Fibroblast of peridontal ligament (primary cell): ENCODE results near the gene PLXNA1.

Source experiments
- DNase-seq: peaks from one replicate; pipeline ENCODE4 v3.0.0-alpha.2; 2010; ENCODE audit errors: extremely low read depth

The PLXNA1 gene

DNA sequence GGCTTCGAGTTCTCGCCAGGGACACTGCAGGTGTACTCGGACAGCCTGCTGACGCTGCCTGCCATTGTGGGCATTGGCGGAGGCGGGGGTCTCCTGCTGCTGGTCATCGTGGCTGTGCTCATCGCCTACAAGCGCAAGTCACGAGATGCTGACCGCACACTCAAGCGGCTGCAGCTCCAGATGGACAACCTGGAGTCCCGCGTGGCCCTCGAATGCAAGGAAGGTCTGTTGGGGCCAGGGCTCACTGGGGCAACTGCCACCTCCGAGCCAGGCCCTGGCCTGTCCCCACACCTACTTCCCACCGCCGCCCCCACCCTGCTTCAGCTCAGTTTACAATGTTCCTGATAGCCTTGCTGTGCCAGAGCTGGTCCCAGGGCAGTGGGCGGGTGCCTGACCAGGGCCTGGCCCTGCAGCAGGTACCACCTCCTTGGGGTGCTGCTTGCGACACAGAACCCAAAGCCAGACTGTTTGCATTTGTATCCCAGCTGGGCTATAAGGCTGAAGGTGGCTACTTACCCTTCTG is 35.5 kb downstream of the PLXNA1 start:
- DNase-seq: no peak

DNA sequence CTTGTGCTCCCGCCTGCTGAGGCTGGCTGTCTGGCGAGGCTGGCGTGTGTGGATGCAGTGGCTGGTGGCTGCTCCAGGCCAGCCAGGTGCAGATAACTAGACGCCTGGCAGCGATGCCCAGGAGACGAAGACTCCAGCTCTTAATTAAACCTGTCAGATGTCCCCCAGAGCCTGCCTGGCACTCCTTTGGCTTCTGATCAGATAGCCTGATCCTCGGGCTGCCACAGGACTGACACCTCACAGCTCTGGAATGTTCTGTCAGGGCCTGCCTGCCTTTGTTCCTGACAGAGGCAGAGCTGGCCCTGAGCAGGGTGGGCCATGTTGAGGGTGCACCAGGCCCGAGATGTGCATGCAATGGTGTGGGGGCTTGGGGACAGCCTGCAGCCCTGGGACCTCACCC is 36.5 kb downstream of the PLXNA1 start:
- peak; percentile 11 for DNase-seq

DNA sequence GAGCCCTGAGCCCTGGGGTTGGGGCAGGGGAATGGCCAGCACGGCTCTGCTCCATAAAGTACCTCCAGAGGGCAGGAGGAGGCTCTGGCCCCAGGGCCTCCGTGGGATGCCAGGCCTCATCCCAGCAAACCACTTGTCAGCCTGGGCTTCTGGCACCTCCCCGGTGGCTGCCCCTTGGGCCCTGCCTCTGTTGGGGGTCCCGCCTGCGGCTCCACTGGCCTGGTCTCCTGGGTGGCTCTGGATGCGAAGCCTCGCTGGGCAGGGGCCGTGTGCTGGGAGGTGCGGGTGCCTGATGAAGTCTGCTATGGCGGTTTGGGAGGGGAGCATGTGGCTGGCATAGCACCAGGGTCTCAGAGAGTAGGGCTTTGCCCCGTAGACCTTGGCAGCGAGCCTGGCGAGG is 37.6 kb downstream of the PLXNA1 start:
- no peak for DNase-seq

DNA sequence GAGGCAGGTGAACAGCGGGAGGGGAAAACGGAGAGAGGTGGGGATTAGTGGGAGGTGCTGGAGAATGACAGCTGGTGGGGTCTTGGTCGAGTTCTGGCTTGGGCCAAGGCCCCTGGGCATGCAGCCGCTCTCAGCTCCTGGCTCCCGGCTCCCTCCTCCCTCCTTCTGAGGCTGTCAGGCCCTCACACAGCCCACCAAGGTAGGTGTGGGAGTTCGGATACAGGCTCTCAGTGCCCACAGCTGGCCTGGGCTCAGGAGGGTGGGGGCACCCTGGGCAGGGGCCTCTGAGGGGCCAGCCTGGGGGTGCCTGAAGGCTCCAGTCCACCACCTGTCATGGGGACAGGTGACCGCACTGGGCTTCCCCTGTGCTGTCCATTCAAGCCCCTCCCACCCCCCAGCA is 39.9 kb downstream of the PLXNA1 start:
- no peak for DNase-seq

DNA sequence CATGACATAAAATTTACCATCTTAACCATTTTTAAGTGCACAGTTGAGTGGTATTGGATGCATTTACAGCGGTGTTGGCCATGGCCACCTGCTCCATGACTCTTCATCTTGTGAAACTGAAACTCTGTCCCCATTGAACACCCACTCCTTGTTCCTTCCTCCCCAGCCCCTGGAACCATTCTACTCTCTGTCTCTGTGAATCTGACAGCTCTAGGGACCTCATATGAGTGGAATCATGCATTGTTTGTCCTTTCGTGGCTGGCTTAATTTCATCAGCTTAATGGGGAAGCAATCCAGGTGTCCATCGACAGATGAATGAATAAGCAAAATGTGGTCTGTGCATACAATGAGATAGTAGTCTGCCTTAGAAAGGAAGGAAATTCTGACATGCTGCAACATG is 42.5 kb downstream of the PLXNA1 start:
- DNase-seq: no peak

DNA sequence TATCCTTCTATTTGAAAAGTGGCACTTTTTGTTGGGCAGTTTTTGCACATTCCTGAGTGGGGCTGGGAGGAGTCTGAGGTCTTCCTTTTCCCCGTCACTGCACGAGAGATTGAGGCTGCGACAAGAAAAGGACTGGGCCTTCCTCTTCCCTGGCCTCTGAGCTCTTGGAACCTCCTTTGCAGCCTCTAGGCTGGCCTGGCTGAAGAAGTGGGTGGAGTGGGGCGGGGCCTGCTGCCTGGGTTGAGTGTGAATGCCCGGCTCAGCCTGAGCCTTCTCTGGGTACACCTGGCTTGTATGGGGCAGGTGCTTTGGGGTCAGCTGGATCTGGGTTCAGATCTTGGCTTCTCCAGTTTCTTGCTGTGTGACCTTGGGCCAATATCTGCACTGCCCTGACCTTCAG is 43.1 kb downstream of the PLXNA1 start:
- no peak for DNase-seq

DNA sequence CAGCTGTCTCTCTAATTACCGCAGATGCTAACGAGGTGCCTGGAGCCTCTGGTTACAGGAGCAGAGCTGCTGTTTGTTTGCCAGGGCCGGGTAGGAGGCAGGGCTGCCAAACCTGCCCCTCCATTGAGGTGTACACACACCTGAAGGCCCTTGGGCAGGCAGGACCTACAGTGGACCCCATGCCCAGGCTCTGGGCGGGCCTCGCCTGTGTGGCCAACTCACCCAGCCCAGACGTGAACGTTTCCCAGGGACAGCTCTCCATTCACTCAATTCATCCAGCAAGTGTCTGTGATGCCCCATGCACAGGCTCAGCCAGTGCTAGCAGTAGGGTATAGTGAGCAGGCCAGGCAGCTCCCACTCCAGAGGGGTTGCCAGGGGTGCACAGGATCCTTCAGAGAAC is 43.7 kb downstream of the PLXNA1 start:
- no peak for DNase-seq

DNA sequence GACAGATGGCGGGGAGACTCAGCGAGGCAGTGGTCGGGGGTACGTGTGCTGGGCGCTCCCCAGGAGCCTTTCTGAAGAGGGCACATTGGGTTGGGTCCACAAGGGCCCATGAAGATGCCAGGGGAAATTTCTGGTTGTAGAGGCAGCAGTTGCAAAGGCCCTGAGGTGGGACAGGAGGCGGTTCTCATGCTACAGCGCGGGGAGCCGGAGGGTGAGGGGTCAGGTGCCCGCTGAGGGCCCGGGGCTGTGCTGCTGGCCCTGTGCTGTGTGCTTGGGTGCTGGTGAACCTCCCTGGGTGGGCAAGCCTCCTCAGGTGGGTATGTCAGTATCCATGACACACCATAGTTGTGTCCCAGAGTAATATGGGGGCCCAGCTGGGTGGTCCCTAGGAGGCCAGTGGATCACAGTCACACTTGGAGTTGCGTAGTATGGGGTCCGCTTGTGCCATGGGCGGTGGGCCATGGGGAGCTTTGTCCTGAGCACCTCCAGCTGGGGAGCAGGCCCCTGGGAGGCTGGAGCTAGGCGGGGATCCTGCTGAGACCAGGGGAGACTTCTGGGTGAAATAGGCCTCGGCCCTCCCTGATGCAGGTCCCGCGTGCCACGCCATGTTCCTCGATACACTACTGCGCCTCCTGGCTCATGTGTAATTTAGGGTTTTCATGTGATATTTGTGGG is 44.3 kb downstream of the PLXNA1 start:
- DNase-seq: no peak

DNA sequence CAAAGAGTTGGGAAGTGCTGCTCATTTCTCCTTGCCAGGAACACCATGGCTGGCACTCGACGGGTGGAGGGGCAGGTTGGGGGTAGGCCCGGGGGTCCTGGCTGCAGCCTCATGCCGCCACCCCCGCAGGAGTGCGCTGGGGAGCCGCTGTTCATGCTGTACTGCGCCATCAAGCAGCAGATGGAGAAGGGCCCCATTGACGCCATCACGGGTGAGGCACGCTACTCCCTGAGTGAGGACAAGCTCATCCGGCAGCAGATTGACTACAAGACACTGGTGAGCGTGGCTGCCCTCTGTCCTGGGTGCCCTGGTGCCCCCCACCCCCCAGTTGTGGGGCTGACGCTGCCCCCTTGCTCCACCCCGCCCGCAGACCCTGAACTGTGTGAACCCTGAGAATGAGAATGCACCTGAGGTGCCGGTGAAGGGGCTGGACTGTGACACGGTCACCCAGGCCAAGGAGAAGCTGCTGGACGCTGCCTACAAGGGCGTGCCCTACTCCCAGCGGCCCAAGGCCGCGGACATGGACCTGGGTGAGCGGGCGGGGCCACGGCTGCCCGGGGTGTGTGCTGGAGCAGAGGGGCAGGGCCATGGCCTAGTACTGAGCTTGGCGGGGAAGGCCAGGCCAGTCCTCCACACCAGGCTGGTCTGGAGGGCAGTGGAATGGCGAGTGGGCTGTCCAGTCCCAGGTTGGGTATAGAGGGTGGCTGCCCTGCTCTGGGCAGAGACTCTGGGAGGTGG is 45.1 kb downstream of the PLXNA1 start:
- no peak for DNase-seq

DNA sequence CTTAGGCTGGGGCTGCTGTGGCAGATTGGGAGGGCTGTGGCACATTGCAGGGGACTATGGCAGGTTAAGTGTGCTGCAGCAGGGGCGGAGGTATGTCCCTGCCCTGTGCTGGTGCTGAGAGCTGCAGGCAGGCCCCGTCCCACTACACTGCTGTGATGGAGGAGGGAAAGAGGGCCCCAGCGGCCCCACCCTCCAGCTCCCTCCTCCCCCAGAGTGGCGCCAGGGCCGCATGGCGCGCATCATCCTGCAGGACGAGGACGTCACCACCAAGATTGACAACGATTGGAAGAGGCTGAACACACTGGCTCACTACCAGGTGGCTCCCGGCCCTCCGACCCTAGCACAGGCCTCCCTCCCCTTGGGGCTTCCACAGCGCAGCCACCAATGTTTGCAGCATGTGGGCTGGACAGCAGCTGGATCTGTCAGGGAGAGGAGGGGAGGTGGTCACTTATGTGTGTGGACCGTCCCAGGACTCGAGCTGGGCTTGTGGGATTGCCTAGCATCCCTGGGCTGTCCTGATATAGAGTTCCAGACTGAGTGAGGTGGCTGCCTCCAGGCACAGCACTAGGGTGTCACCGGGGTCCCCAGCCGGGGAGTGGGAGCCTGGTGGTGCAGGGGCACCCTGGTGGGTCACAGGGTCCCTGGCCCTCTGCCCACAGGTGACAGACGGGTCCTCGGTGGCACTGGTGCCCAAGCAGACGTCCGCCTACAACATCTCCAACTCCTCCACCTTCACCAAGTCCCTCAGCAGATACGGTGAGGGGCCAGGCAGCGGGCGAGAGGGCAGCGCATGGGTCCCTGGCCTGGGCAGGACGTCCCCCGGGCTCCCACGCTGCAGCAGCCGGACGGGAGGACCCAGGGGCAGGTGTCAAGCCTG is 46.1 kb downstream of the PLXNA1 start:
- no peak for DNase-seq

DNA sequence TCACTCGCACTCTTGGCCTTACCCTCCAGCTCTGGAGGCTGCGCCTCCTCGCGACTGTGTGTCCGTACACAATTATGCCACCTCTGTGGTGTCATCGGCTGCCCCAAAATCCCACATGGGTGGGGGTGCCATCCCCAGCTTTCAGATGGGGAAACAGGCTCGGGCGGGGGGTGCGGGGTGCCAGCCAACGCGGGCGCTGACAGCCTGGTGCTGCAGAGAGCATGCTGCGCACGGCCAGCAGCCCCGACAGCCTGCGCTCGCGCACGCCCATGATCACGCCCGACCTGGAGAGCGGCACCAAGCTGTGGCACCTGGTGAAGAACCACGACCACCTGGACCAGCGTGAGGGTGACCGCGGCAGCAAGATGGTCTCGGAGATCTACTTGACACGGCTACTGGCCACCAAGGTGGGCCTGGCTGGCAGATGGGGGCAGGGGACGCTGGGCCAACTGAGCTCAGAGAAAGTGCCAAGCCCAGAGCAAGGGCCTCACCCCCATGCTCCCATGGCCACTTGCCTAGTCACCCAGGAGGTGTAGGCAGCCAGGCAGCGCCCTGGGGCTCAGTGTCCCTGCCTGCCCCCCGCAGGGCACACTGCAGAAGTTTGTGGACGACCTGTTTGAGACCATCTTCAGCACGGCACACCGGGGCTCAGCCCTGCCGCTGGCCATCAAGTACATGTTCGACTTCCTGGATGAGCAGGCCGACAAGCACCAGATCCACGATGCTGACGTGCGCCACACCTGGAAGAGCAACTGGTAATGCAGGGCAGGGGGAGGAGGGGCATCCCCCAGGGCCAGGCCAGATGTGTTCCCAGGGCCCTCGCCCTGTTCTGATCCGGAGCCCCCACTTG is 47.0 kb downstream of the PLXNA1 start:
- no peak for DNase-seq

DNA sequence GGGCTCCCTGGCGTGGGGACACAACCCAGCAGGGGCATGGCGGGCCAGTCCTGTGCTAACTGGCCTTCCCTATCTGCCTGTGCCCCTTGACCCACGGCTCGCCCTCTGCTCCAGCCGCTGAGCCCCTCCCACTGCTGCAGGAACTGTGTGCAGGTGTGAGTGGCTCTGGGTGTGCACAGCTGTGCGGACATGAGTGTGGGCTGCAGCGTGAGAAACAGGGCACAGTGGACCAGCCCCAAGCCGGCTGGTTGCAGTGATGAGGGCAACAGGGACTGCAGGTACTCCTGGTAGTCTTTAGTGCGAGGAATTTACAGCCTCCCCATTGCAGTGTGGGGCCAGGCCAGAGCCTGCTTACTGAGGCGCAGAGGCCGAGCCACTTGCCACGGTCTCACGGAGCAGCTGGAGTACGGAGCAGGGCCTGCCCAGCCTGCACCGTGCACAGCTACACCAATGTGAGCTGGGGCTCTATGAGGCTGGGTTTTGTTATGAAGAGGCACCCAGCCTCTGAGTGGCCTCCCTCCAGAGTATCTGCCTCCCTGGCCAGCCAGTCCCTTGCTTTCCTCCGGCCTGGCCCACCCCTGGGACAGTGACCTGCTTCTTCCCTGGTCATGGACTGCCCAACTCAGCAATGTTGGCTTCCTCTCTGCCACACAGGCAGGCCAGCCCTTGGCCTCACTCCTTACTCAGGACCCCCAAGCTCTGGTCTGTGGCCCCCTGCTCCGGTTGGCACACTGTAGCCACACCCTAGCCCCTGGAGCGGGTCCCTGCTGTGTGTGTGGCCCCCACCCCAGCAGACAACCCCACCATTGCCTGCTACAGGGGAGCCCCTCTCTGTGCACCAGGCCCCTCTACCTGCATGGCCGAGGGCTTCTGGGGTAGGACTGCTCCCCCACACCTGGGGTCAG is 47.8 kb downstream of the PLXNA1 start:
- no peak for DNase-seq

DNA sequence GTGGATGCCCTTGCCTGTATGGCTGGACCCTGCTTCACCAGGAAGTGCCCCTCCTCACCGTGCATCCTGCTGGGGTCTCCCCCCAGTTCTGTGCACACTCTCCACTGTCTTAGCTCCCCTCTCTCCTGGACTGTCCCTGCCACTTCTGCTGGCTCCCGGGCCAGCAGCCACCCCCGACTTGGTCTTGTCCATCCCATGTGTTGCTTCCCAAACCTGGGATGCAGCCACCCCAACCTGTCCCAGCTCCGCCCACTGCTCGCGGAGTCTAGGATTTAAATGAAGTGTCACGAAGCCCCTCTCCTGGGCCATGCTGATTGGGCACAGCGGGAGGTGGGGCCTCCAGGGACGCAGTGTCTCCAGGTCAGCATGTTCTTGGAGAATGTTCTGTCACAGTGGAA is 48.5 kb downstream of the PLXNA1 start:
- no peak for DNase-seq

DNA sequence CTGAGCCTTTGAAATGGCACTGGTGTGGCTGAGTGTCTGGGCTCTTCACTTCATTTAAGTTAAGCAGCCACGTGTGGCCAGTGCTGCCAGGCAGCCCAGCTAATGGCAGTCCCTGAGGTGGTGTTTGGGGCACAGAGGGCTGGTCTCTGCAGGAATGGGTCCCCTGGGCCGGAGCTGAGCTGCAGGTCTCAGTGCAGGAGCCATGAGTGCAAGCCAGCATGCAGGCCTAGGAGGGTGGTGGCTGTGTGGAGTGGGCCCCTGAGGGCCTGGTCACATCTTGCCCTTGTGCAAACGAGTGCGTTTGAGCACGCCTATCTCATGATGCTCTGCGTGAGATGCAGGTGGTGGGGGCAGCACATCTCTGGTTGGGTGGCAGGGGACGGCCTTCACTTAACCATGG is 48.9 kb downstream of the PLXNA1 start:
- DNase-seq: no peak

DNA sequence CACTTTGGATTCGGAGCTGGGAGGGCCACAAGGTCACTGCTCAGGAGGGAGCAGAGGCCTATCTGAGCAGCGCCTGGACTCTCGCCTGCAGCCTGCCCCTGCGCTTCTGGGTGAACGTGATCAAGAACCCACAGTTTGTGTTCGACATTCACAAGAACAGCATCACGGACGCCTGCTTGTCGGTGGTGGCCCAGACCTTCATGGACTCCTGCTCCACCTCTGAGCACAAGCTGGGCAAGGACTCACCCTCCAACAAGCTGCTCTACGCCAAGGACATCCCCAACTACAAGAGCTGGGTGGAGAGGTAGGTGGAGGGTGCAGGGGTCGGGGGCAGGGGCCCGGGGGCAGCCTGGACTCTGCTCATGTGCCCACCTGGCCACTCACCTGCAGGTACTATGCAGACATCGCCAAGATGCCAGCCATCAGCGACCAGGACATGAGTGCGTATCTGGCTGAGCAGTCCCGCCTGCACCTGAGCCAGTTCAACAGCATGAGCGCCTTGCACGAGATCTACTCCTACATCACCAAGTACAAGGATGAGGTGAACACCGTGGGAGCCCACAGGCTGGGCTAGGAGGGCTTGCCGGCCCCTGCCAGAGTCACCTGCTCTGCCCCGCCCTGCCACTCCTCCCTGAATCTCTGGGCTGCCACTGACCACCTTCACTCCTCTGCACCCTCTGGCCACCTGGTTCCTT is 49.5 kb downstream of the PLXNA1 start:
- no peak for DNase-seq
